ENCODE results near the gene CCR4. TPM values are rescaled to one million over a fixed set of nuclear protein-coding genes. Genes with fewer than 3 reads are reported as not detected.
A peak's percentile ranks its signal among the peaks of the same experiment; 100 is the strongest.
"Not testable (repeated sequence)": the region's sequence is repeated elsewhere in the genome, so short reads cannot be mapped to it uniquely, and the experiment has no call there.

CCR4 gene
- total and polyA plus RNA-seq, 2 of the 13 experiments (the other 11 are each of a cell fraction or from before 2014, with no cell fraction given) = 0.04 to 0.05 TPM

DNA sequence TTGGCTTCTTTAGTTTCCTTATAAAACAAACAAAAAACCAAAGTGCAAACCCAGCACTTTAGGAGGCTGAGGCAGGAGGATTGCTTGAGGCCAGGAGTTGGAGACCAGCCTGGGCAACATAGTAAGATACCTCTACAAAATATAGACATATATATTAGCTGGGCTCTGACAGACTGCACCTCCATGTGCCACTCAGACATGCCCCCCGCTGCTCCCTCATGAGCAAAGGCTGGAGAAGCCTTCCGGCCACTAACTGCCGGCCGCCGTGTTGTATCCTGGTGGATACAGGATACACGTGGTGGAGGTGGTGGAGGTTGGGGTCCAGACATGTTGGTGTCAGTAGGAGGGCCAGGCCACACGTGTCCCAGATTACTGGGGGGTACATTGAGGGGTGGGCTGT, 29.4 kb upstream of the CCR4 start (continued):
- TF ChIP-seq, protein P1, sequence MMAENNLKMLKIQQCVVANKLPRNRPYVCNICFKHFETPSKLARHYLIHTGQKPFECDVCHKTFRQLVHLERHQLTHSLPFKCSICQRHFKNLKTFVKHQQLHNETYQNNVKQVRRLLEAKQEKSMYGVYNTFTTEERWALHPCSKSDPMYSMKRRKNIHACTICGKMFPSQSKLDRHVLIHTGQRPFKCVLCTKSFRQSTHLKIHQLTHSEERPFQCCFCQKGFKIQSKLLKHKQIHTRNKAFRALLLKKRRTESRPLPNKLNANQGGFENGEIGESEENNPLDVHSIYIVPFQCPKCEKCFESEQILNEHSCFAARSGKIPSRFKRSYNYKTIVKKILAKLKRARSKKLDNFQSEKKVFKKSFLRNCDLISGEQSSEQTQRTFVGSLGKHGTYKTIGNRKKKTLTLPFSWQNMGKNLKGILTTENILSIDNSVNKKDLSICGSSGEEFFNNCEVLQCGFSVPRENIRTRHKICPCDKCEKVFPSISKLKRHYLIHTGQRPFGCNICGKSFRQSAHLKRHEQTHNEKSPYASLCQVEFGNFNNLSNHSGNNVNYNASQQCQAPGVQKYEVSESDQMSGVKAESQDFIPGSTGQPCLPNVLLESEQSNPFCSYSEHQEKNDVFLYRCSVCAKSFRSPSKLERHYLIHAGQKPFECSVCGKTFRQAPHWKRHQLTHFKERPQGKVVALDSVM (CRISPR knock-in tag; IDR thresholded peaks at IDR 0.05) = peak; percentile 16; the same call in 1 of the 2 replicates
- TF ChIP-seq HOXA7 (CRISPR knock-in tag; IDR thresholded peaks at IDR 0.05) = no peak

DNA sequence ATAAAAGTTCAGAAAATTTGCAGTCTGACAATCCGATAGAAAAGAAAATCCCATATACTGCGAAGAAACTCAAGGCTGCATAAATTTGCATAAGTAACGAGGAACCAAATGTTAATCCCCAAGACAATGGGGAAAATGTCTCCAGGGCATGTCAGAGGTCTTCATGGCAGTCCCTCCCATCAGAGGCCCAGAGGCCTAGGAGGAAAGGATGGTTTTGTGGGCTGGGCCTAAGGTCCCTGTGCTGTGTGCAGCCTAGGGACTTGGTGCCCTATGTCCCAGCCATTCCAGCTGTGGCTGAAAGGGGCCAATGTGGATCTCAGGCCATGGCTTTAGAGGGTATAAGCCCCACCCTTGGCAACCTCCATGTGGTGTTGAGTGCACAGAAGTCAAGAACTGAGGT, 21.3 kb upstream of the CCR4 start:
- DNase-seq (ENCODE audit: low spot score) = no peak
- ChIA-PET POLR2A (no interaction called here), CTCF (ENCODE audit: low intra/inter-chr PET ratio, low total read pairs) (no interaction called here)
- ATAC-seq = no peak
- Histone ChIP-seq H3K36me3 (replicated peaks in 1 of 2; ENCODE audit: control insufficient read depth in 1 of 2, insufficient read depth in 2 of 2, low read length in 2 of 2) (no peaks in the 10 kb centered on the region), H3K9ac (ENCODE audit: insufficient read depth, low read depth, low read length) (no peak overlapping the region), H3K4me3 (replicated peaks in 1 of 3; ENCODE audit: insufficient read depth in 1 of 3, low read depth in 2 of 3, low read length in 3 of 3) (no peak overlapping the region), H2AFZ (ENCODE audit: low read length) (no peak overlapping the region), H3K27me3 (ENCODE audit: control insufficient read depth in 1 of 2, insufficient read depth in 2 of 2, low read length in 2 of 2) (no peaks in the 10 kb centered on the region; a peak in 1 of 5 replicates), H3K27ac (ENCODE audit: extremely low read length, insufficient read depth, low read length) (no peak overlapping the region), H4K20me1 (ENCODE audit: insufficient read depth, low read length) (no peaks in the 10 kb centered on the region), H3K79me2 (ENCODE audit: insufficient read depth, low read length) (no peaks in the 10 kb centered on the region), H3K4me2 (ENCODE audit: low read depth, low read length) (no peak overlapping the region), H3K4me1 (ENCODE audit: insufficient read depth, low read length) (peaks cover 11% of the 10 kb centered on the region), H3K9me3 (ENCODE audit: low read length) (no peaks in the 10 kb centered on the region)
- in situ Hi-C loops (cut with HindIII; ENCODE audit: extremely low pct_ligation_motif_present, low pct_unique_long_range_greater_than_20kb) = loop anchor here (5.0 to 10.0 kb wide), 2 partner anchors 198 to 425 kb away; partner anchors contain the start of gene CMTM6
- FAIRE-seq = no peak
- WGBS (ENCODE audit: low lambda C conversion rate) = 81% methylated on average over 3 of the region's 3 CpGs
- intact Hi-C loops (cut with micrococcal nuclease; ENCODE audit: unreplicated experiment) = no loop called here
- no TSS peak for BruUV-seq (replicated peaks)
- TF ChIP-seq ZNF230 (CRISPR knock-in tag; IDR thresholded peaks at IDR 0.05) (no peak), CBFB (CRISPR knock-in tag; IDR thresholded peaks at IDR 0.05) (no peak), ZNF530 (CRISPR knock-in tag; IDR thresholded peaks at IDR 0.05; ENCODE audit: low read depth) (no peak), ZNF891 (CRISPR knock-in tag; IDR thresholded peaks at IDR 0.05) (no peak), ZNF205 (CRISPR knock-in tag; IDR thresholded peaks at IDR 0.05) (no peak), GLI4 (CRISPR knock-in tag; IDR thresholded peaks at IDR 0.05; ENCODE audit: borderline replicate concordance) (no peak), SMYD3 (CRISPR knock-in tag; IDR thresholded peaks at IDR 0.05) (no peak), NFYB (CRISPR knock-in tag; IDR thresholded peaks at IDR 0.05) (no peak)

DNA sequence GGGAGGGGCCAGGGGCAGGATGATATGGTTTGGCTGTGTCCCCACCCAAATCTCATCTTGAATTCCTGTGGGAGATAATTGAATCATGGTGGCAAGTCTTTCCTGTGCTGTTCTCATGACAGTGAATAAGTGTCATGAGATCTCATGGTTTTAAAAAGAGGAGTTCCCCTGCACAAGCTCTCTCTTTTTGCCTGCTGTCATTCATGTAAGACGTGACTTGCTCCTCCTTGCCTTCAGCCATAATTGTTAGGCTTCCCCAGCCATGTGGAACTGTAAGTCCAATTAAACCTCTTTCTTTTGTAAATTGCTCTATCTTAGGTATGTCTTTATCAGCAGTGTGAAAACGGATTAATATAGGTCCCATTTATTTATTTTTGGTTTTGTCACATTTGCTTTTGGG, 20.2 kb upstream of the CCR4 start:
- BruUV-seq (replicated peaks); H4K20me1 ChIP-seq (ENCODE audit: insufficient read depth, low read length); H3K9ac ChIP-seq (ENCODE audit: insufficient read depth, low read depth, low read length); H3K9me3 ChIP-seq (ENCODE audit: low read length); H2AFZ ChIP-seq (ENCODE audit: low read length); CTCF ChIA-PET (ENCODE audit: low intra/inter-chr PET ratio, low total read pairs); ATAC-seq; H3K4me2 ChIP-seq (ENCODE audit: low read depth, low read length); H3K27me3 ChIP-seq (ENCODE audit: control insufficient read depth in 1 of 2, insufficient read depth in 2 of 2, low read length in 2 of 2); DNase-seq (ENCODE audit: low spot score); H3K4me3 ChIP-seq (replicated peaks in 1 of 3; ENCODE audit: insufficient read depth in 1 of 3, low read depth in 2 of 3, low read length in 3 of 3); FAIRE-seq; H3K36me3 ChIP-seq (replicated peaks in 1 of 2; ENCODE audit: control insufficient read depth in 1 of 2, insufficient read depth in 2 of 2, low read length in 2 of 2); POLR2A ChIA-PET; H3K79me2 ChIP-seq (ENCODE audit: insufficient read depth, low read length); intact Hi-C loops (cut with micrococcal nuclease; ENCODE audit: unreplicated experiment); H3K27ac ChIP-seq (ENCODE audit: extremely low read length, insufficient read depth, low read length): not testable (repeated sequence)
- in situ Hi-C loops (cut with HindIII; ENCODE audit: extremely low pct_ligation_motif_present, low pct_unique_long_range_greater_than_20kb) = loop anchor here (5.0 to 10.0 kb wide), 2 partner anchors 199 to 426 kb away; partner anchors contain the start of gene CMTM6
- peaks cover 11% of the 10 kb centered on the region for H3K4me1 ChIP-seq (ENCODE audit: insufficient read depth, low read length)
- 28% methylated on average over 2 of the region's 2 CpGs for WGBS (ENCODE audit: low lambda C conversion rate)

All from HepG2 (cell line).